ENCODE measurements around the gene FTCD. TPM values are rescaled to one million over a fixed set of nuclear protein-coding genes. Genes with fewer than 3 reads are reported as not detected.

The FTCD gene
- total RNA-seq, 4 donors from 2014 or later, result 4.5 to 7.0 TPM; not detected in 2

DNA sequence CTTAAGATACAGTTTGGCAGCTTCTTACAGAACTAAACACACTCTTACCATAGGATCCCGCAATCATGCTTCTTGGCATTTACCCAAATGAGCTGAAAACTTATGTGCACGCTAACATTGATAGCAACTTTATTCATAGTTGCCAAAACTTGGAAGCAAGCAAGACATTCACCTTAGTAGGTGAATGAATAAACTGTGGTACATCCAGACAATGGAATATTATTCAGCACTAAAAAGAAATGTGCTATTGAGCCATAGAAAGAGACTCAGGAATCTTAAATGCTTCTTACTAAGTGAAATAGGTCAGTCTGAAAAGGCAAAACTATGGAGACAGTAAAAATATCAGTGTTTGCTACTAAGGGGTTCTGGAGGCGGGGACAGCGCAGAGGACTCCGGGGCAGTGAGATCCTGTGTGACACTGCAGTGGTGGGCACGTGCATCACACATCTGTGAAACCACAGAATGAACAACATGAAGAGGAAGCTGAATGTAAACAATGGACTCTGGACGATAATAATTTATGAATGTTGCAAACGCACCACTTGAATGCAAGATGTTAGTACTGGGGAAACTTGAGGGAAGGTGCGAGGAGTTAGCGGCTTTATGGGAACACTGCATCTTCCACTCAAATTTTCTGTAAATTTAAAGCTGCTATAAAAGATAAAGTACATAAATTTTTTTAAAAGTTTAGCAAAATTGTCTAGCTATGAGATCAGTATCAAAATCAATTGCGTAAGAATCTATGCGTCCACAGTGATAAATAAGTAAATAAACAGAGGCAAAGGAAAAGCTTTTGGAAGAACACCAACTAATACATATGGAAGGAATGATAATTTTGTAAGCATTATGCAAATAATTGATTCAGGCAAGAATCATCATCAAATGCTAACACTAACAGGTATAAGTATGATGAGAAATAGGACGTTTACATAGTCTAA lies 44.3 kb upstream of the FTCD start:
- no peak overlapping the region for H3K27ac ChIP-seq
- no peaks in the 10 kb centered on the region for H3K27me3 ChIP-seq
- no peaks in the 10 kb centered on the region for H3K36me3 ChIP-seq
- H3K4me3 ChIP-seq, result no peak overlapping the region
- DNase-seq, result peak in 1 of 2 donors; percentile 5
- no peak for TF ChIP-seq POLR2A (IDR thresholded peaks at IDR 0.05)
- TF ChIP-seq, protein P1, sequence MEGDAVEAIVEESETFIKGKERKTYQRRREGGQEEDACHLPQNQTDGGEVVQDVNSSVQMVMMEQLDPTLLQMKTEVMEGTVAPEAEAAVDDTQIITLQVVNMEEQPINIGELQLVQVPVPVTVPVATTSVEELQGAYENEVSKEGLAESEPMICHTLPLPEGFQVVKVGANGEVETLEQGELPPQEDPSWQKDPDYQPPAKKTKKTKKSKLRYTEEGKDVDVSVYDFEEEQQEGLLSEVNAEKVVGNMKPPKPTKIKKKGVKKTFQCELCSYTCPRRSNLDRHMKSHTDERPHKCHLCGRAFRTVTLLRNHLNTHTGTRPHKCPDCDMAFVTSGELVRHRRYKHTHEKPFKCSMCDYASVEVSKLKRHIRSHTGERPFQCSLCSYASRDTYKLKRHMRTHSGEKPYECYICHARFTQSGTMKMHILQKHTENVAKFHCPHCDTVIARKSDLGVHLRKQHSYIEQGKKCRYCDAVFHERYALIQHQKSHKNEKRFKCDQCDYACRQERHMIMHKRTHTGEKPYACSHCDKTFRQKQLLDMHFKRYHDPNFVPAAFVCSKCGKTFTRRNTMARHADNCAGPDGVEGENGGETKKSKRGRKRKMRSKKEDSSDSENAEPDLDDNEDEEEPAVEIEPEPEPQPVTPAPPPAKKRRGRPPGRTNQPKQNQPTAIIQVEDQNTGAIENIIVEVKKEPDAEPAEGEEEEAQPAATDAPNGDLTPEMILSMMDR (IDR thresholded peaks at IDR 0.05), result no peak
- no peaks in the 10 kb centered on the region for H3K9me3 ChIP-seq
- intact Hi-C loops (cut with DNase I; ENCODE audit: low total_unique reads), result no loop called here
- H3K4me1 ChIP-seq, result no peaks in the 10 kb centered on the region

DNA sequence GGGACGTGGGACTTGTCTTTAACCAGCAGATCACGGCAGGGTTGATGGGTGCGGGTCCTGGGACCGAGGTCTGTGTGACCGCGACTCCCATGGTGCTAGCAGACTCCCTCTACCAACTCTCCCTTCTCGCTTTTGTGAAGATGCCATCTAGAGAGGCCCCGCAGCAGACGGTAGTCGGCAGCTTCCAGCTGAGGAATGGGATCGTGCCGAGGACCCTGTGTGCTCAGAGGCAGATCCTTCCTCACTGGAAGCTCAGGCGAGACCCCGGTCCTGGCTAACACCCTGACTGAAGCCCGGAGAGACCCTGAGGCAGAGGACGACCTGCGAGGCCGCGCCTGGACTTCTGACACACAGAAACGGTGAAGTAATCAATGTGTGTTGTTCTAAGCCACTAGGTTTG lies 41.4 kb upstream of the FTCD start:
- Histone ChIP-seq H3K4me1 (no peaks in the 10 kb centered on the region), H3K27me3 (no peaks in the 10 kb centered on the region), H3K4me3 (no peak overlapping the region), H3K36me3 (no peaks in the 10 kb centered on the region), H3K27ac (no peak overlapping the region), H3K9me3 (no peaks in the 10 kb centered on the region)
- intact Hi-C loops (cut with DNase I; ENCODE audit: low total_unique reads), result no loop called here
- peak; percentile 8 to 9 for DNase-seq
- TF ChIP-seq POLR2A (IDR thresholded peaks at IDR 0.05), result no peak
- TF ChIP-seq, protein P1 (IDR thresholded peaks at IDR 0.05), result no peak

DNA sequence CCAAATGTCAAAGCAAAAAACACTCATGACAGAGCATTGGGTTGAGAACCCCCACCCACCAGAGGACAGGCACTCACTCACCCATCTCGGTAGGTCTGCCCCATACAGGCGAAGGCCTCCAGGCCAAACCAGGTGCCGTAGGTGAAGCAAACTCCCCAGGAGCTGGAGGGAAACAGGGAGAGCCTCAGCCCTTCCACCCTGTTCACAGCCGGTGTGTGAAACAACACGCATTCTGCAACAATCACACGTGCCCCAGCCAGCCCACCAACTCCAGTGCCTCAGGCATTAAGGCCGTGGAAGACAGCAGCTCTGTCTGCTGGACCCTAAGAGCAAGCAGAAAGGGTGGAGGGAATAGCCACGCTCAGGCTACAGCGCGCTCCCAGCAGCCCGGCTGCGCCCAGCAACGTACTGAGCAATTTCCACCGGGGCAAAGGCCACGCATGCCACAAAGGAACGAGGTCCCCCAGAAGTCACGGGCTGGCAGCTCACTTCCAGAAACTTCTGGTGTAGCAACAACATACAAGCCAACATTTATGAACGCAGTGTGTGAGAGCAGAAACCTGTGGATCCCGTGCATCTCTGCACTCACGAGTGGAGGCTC lies 40.3 kb upstream of the FTCD start:
- TF ChIP-seq, protein P1 (IDR thresholded peaks at IDR 0.05), result no peak
- TF ChIP-seq POLR2A (IDR thresholded peaks at IDR 0.05), result no peak
- H3K27me3 ChIP-seq, result no peaks in the 10 kb centered on the region
- H3K36me3 ChIP-seq, result no peaks in the 10 kb centered on the region
- no peak overlapping the region for H3K27ac ChIP-seq
- peak; percentile 9 for DNase-seq
- intact Hi-C loops (cut with DNase I; ENCODE audit: low total_unique reads), result no loop called here
- H3K9me3 ChIP-seq, result no peaks in the 10 kb centered on the region
- no peaks in the 10 kb centered on the region for H3K4me1 ChIP-seq
- no peak overlapping the region for H3K4me3 ChIP-seq

DNA sequence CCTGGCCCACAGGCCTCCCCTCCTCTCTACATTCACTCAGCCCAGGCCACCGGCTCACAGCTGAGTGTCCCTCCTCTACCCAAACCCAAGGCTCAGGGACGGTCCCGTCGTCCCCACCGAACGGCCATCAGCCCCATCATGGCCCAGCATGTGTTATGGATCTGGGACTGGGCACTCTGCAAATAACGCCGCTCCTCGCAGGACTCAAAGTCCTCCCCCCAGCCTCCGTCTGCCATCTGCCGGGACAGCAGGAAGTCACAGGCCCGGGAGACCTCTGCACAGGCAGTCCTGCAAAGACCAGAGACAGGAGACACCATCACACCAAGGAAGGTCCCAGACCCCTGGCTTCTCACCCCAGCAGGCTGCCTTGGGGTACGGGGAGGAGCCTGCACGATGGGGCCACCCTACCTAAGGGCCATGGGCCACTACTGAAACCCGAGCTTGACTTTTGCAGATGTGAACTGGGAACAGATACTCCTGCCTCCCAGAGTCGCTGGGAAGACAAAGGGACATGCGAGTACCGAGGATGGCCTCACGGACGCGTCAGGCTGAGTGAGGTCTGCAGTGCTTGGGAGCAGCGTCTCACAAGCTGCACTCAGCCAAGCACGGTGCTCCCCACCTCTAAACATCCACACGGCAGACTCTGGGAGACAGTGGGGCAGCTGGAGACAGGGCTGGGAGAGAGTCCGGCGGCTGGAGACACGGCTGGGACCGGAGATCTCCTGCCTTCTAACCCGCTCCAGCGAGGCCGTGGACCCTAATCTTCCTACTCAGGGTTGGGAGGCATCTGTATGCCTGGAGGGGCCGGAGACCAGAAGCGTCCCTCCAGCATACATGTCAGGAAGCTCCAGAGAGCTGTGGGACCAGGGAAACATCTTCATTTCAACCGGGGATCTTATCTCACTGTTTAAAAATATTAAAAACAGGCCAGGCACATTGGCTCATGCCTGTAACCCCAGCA lies 39.3 kb upstream of the FTCD start:
- Histone ChIP-seq H3K4me3 (no peak overlapping the region), H3K27me3 (no peaks in the 10 kb centered on the region), H3K36me3 (no peaks in the 10 kb centered on the region), H3K27ac (no peak overlapping the region), H3K9me3 (no peaks in the 10 kb centered on the region), H3K4me1 (no peaks in the 10 kb centered on the region)
- intact Hi-C loops (cut with DNase I; ENCODE audit: low total_unique reads), result no loop called here
- TF ChIP-seq, protein P1 (IDR thresholded peaks at IDR 0.05), result no peak
- no peak for TF ChIP-seq POLR2A (IDR thresholded peaks at IDR 0.05)
- peak; percentile 11 to 12 for DNase-seq

Data from uterus (tissue), 4 donors.